HG03439 (cell line): ENCODE measurements around the gene RAD50.
"Not testable (repeated sequence)": the region's sequence is repeated elsewhere in the genome, so short reads cannot be mapped to it uniquely, and the experiment has no call there.

ENCODE experiments used
- ATAC-seq: cut with Tn5 transposase; IDR thresholded peaks from one replicate; pipeline ENCODE4 v1.9.1; 2021; ENCODE audit warnings: mild to moderate bottlenecking, moderate library complexity; ENCODE audit not compliant: unreplicated experiment

The RAD50 gene

GRCh38 chr5:132628814-132629213, 72.0 kb downstream of the RAD50 start:
- ATAC-seq, result no peak

- peak; percentile 74 for ATAC-seq
Measured at GRCh38 chr5:132629230-132629944, 72.6 kb downstream of the RAD50 start.

GRCh38 chr5:132633587-132633986, 76.8 kb downstream of the RAD50 start:
- ATAC-seq, result not testable (repeated sequence)

- no peak for ATAC-seq
Measured at GRCh38 chr5:132635873-132636272, 79.1 kb downstream of the RAD50 start.

GRCh38 chr5:132637241-132637640, 80.5 kb downstream of the RAD50 start:
- no peak for ATAC-seq

- ATAC-seq, result peak; percentile 59
Measured at GRCh38 chr5:132639706-132640130, 82.9 kb downstream of the RAD50 start.

- no peak for ATAC-seq
Measured at GRCh38 chr5:132640613-132641012, 83.8 kb downstream of the RAD50 start.

- ATAC-seq, result no peak
Measured at GRCh38 chr5:132641241-132641723, 84.5 kb downstream of the RAD50 start.

- ATAC-seq, result no peak
Measured at GRCh38 chr5:132641841-132642240, 85.1 kb downstream of the RAD50 start.

- ATAC-seq, result no peak
Measured at GRCh38 chr5:132644177-132644576, 87.4 kb downstream of the RAD50 start.

- ATAC-seq, result no peak
Measured at GRCh38 chr5:132646583-132647266, 89.9 kb downstream of the RAD50 start.

- ATAC-seq, result no peak
Measured at GRCh38 chr5:132647473-132647872, 90.7 kb downstream of the RAD50 start.

- no peak for ATAC-seq
Measured at GRCh38 chr5:132648355-132648754, 91.6 kb downstream of the RAD50 start.

GRCh38 chr5:132651838-132652469, 95.2 kb downstream of the RAD50 start:
- no peak for ATAC-seq

- ATAC-seq, result no peak
Measured at GRCh38 chr5:132653716-132654115, 96.9 kb downstream of the RAD50 start.

GRCh38 chr5:132655821-132656773, 99.3 kb downstream of the RAD50 start:
- ATAC-seq, result no peak

GRCh38 chr5:132656774-132657355, 100.1 kb downstream of the RAD50 start:
- ATAC-seq, result no peak

- no peak for ATAC-seq
Measured at GRCh38 chr5:132657676-132658380, 101.1 kb downstream of the RAD50 start, which contains the start of gene IL13. IL13 (plus strand) TSS chr5:132658173; CDS start chr5:132658187, 14 bp downstream.
